SK-N-SH (cell line): ENCODE results near the gene THAP3.

Experiments used
- GABPA ChIP-seq: IDR thresholded peaks from 2 replicates; pipeline ENCODE4 v1.4.0; 2012; ENCODE audit warnings: low read depth, mild to moderate bottlenecking
- POLR2AphosphoS5 ChIP-seq: IDR thresholded peaks from 2 replicates; pipeline ENCODE4 v1.6.1; 2012; ENCODE audit warnings: low read depth, low read length
- SMC3 ChIP-seq: IDR thresholded peaks from 2 replicates; pipeline ENCODE4 v1.6.1; 2012; ENCODE audit warnings: low read depth, low read length, improper control_type of control experiment
- YY1 ChIP-seq: IDR thresholded peaks from 2 replicates; pipeline ENCODE4 v1.4.0; 2012; ENCODE audit warnings: low read depth, mild to moderate bottlenecking
- TF ChIP-seq, protein P1 (sequence below): fragments of 200-600 bp; sonication (generic); IDR thresholded peaks from 2 replicates; pipeline ENCODE4 v1.6.1; 2017; ENCODE audit warnings: antibody characterized with exemption, mild to moderate bottlenecking, moderate library complexity
- TF ChIP-seq, protein P2 (sequence below): IDR thresholded peaks from 2 replicates; pipeline ENCODE4; 2012
- TF ChIP-seq, protein P3 (sequence below): IDR thresholded peaks from 2 replicates; pipeline ENCODE4 v1.4.0; 2012; ENCODE audit warnings: low read depth, borderline replicate concordance

DNA sequence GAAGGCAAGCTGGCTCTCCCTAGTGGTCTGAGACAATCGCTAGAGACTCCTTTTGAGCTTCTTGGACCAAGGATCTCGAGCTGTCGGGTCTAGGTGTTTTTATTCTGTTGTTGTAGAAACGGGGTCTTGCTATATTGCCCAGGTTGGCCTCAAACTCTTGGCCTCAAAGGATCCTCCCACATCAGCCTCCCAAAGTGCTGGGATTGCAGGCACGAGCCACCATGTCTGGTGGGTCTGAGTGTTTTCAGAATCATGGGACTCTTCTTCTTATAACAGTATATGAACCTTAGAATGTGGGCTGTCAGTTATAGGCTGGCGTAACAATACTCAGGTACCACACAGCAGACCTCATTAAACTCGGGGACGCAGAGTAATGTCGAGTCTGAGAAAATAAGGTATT lies 43.8 kb downstream of the THAP3 start:
- TF ChIP-seq, protein P1, sequence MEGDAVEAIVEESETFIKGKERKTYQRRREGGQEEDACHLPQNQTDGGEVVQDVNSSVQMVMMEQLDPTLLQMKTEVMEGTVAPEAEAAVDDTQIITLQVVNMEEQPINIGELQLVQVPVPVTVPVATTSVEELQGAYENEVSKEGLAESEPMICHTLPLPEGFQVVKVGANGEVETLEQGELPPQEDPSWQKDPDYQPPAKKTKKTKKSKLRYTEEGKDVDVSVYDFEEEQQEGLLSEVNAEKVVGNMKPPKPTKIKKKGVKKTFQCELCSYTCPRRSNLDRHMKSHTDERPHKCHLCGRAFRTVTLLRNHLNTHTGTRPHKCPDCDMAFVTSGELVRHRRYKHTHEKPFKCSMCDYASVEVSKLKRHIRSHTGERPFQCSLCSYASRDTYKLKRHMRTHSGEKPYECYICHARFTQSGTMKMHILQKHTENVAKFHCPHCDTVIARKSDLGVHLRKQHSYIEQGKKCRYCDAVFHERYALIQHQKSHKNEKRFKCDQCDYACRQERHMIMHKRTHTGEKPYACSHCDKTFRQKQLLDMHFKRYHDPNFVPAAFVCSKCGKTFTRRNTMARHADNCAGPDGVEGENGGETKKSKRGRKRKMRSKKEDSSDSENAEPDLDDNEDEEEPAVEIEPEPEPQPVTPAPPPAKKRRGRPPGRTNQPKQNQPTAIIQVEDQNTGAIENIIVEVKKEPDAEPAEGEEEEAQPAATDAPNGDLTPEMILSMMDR = no peak
- TF ChIP-seq YY1 (no peak), SMC3 (no peak), GABPA (no peak), POLR2AphosphoS5 (no peak)
- TF ChIP-seq, protein P2, sequence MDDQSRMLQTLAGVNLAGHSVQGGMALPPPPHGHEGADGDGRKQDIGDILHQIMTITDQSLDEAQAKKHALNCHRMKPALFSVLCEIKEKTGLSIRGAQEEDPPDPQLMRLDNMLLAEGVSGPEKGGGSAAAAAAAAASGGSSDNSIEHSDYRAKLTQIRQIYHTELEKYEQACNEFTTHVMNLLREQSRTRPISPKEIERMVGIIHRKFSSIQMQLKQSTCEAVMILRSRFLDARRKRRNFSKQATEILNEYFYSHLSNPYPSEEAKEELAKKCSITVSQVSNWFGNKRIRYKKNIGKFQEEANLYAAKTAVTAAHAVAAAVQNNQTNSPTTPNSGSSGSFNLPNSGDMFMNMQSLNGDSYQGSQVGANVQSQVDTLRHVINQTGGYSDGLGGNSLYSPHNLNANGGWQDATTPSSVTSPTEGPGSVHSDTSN = no peak
- TF ChIP-seq, protein P3, sequence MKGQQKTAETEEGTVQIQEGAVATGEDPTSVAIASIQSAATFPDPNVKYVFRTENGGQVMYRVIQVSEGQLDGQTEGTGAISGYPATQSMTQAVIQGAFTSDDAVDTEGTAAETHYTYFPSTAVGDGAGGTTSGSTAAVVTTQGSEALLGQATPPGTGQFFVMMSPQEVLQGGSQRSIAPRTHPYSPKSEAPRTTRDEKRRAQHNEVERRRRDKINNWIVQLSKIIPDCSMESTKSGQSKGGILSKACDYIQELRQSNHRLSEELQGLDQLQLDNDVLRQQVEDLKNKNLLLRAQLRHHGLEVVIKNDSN = no peak
